Measurements from ENCODE around the gene MGAT4A.
A peak's percentile ranks its signal among the peaks of the same experiment; 100 is the strongest.

Gene MGAT4A

GRCh38 chr2:98775146-98775986 lies 44.4 kb upstream of the MGAT4A start:
- no peak for TF ChIP-seq CTCF (IDR thresholded peaks at IDR 0.05; ENCODE audit: insufficient read depth, low read depth, low read length, missing control alignments)
- no peak for DNase-seq (ENCODE audit: low read depth)

GRCh38 chr2:98773907-98774306 lies 43.0 kb upstream of the MGAT4A start:
- no peak overlapping the region for H3K4me3 ChIP-seq (ENCODE audit: low read depth, low read length)
- TF ChIP-seq CTCF (IDR thresholded peaks at IDR 0.05; ENCODE audit: insufficient read depth, low read depth, low read length, missing control alignments), result no peak
- DNase-seq (ENCODE audit: low read depth), result no peak

More at GRCh38 chr2:98775146-98775986, 44.4 kb upstream of the MGAT4A start:
- no peak overlapping the region for H3K4me3 ChIP-seq (ENCODE audit: low read depth, low read length)

- no peak overlapping the region for H3K4me3 ChIP-seq (ENCODE audit: low read depth, low read length)
- TF ChIP-seq CTCF (IDR thresholded peaks at IDR 0.05; ENCODE audit: insufficient read depth, low read depth, low read length, missing control alignments), result no peak
- DNase-seq (ENCODE audit: low read depth), result no peak
These were observed 42.2 kb upstream of the MGAT4A start for GRCh38 chr2:98773169-98773568.

GRCh38 chr2:98772536-98772935 lies 41.6 kb upstream of the MGAT4A start:
- no peak for DNase-seq (ENCODE audit: low read depth)
- no peak for TF ChIP-seq CTCF (IDR thresholded peaks at IDR 0.05; ENCODE audit: insufficient read depth, low read depth, low read length, missing control alignments)

GRCh38 chr2:98771721-98772524 lies 41.0 kb upstream of the MGAT4A start:
- TF ChIP-seq CTCF (IDR thresholded peaks at IDR 0.05; ENCODE audit: insufficient read depth, low read depth, low read length, missing control alignments), result no peak
- peak; percentile 73 for DNase-seq (ENCODE audit: low read depth)
- peak overlapping the region; percentile 35 for H3K4me3 ChIP-seq (ENCODE audit: low read depth, low read length)

More at GRCh38 chr2:98772536-98772935, 41.6 kb upstream of the MGAT4A start:
- H3K4me3 ChIP-seq (ENCODE audit: low read depth, low read length), result no peak overlapping the region

- no peak for TF ChIP-seq CTCF (IDR thresholded peaks at IDR 0.05; ENCODE audit: insufficient read depth, low read depth, low read length, missing control alignments)
- DNase-seq (ENCODE audit: low read depth), result no peak
- peak overlapping the region; percentile 35 for H3K4me3 ChIP-seq (ENCODE audit: low read depth, low read length)
These were observed 40.3 kb upstream of the MGAT4A start for GRCh38 chr2:98771264-98771663.

All from GM12865 (cell line).